ENCODE results near the gene SRBD1.

SRBD1 gene

DNA sequence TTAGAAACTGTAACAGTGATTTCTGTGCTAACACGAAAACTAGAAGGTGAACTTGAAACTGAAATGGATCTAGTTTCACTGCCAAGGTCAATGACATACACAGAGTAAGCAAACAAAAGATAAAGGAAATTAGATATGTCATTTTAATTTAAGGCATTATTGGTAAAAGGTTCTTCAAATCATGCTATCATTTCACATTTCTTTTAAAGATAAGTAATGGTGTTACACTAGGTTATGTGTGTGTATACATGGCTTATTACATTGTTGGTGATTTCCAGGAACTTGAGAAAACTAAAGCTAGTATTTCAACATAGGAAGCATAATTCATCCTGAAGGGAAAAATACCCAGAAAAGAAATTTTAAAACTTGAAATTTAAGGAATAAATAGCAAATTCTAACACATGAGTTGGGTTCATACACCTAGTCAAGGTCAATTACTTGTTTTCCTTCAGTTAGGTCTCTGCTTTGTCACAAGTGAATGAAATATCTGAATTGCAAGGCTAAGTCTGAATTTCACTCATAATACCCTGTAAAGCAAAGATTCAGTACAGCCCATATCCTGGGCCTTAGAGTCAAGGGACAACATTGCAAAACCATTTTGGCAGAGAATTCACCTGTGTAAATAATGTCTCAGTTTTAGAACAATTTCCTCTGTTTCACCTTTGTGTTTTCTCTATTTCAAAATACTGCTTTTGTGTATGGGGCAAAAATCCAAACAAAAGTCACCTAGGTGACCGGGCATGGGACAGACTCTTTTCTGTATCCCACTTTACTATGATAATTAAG, 141.6 kb downstream of the SRBD1 start:
- no peak for DNase-seq (ENCODE audit: low spot score)

DNA sequence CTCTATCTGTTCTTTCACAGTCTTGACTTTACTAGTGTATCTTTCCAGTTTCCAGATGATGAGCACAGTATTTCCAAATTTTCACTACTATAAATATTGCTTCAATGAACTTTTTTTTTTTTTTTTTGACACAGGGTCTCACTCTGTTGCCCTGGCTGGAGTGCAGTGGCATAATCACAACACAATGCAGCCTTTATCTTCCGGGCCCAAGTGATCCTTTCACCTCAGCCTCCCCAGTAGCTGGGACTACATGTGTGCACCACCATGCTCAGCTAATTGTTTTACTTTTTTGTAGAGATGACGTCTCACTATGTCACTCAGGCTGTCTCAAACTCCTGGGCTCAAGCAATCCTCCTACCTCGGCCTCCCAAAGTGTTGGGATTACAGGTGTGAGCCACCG, 142.8 kb downstream of the SRBD1 start:
- no peak for DNase-seq (ENCODE audit: low spot score)

DNA sequence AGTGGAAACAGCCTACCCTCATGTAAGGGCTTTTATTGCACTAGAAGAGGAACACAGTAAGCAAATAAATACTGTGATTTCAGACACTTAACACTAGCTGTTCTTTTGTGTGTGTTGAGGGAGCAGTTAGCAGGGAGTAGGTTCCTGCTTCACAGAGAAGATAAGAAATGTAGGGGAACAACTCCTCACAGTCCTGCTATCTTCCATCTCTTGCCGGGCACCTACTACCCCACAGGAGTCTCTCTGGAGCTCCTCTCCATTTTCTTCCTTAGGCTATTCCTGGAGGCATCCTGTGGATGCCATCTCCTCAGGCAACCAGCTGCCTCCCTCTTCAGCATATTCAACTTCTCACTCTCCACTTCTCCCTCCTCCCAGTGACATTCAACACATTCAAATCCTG, 145.0 kb downstream of the SRBD1 start:
- DNase-seq (ENCODE audit: low spot score), result no peak

DNA sequence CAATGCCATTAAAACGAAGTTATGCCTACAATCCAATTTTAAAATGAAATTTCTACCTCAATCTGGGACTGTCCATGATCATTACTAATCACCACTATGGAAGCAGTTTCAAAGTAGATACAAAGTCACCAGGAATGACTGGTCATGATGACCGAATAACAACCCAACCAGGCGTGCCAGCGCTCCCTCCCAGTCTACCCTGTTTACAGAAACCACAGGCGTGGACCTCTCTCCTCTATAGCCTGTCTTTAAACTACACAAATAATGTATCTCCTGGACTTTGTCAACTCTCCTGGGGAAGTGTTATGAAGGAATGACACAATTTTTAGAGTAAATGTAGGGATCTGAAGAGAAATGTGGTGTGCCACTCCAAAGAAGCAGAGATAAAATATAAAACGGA, 150.2 kb downstream of the SRBD1 start:
- no peak for DNase-seq (ENCODE audit: low spot score)

DNA sequence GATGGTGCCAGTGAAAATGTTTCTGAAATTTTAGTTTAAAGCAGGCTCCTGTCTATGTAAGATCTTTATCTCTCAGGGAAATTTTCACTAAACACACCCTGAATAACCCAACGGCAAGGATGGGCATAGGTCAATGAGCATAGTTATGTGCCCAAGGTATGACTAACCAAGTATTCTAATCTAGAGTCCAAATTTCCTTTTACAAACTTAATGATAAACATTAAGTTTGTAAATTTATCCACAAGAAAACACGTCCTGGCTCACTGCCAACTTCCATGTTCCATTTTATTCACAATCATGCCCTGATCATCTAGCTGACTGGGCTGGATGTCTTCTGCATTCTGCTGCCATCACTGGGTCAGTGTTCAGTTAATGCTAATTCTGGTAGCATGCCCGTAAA, 151.2 kb downstream of the SRBD1 start:
- DNase-seq (ENCODE audit: low spot score), result no peak

DNA sequence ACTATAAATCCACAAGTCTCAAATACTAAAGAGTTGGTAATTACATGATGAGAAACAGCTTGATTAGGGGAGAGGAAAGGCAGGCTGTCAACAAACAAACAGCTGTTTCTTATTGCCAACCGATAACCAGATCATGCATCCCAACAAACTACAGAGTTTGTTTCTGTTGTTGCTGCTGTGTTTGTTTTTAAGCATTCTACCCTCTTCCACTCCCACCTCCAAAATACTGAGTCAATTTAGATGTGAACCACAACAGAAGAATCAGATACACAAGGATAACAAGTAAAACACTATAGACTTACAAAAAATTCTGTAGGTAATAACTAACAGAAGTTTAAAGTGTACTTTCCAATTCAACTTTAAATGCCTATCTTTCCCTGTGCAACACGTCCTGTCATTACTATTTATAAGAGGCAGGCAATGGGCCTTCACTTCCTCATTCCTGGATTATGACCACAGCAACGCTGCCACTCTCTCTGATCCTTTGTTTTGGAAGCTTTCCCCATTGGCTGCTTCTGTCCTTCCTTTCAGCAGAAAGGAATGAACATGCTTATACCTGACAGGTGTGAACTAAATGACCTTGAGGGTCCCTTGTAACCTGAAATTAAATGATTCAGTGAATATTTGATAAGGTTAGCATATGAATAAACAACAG, 152.0 kb downstream of the SRBD1 start:
- DNase-seq (ENCODE audit: low spot score), result no peak

DNA sequence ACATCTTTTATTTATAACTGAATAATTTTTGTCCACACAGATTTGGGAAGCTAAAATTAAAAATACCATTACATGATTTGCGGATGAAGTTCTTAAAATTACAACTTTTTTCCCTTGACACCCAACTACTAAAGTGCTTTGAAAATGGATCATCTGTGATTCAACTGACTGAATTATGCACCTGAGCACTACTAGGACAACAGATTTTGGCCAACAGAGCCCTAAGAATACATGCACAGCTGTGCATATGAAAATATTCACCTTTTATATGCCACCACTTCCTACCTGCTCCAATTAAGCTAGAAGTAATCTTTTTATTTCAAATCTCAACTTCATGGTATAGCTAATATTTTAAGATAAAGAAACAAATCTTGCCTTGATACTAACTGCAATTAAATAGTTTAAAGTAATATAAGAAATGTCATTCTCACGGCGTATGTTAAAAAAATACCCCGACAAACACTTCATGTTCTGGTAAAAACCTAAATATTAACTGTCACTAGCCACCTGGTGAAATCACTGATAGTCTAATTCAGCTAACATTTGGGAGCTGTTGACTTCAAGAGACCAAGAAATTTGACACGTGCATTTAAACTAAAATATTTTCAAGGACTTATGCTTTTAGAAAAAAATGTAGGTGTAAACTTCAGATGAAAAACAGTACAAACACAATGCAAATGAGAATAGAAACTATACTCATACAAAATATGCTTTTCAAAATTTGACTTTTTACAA, 153.7 kb downstream of the SRBD1 start:
- DNase-seq (ENCODE audit: low spot score), result no peak

DNA sequence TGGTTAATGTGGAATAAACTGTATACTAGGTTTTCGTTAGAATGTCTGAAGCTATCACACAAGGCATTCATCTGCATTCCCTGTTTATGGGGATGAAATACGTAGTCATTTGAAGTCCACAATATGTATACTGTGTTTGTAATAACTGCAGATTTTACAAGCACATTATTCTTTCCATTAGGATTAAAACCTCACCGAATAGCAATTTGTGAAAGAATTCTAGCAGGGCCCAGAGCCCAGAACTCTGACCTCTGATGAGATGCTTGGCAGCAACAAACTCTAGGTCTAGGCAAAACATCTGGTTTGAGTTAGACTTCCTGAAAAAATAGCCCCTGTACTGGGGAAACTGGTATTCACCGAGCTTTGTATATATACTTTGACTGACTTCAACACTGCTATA, 158.2 kb downstream of the SRBD1 start:
- DNase-seq (ENCODE audit: low spot score), result no peak

DNA sequence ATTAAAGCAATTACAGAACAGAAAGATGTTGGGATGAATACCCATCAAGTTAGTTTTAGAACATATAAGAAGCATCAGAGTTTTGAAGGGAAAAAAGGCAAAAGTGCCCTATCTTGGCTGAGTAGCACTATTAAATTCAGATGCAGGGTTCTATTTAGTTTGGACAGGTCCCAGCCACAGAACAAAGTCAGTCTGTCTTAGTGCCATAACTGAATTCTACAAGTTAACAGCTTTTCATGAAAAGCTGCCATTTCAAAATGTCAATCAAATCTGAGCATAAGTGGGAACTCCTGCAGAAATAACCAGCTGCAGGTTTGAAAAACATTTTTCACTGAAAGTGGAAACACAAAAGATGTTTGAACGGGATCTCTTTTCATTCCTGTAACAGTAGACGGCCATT, 160.4 kb downstream of the SRBD1 start:
- DNase-seq (ENCODE audit: low spot score), result no peak

DNA sequence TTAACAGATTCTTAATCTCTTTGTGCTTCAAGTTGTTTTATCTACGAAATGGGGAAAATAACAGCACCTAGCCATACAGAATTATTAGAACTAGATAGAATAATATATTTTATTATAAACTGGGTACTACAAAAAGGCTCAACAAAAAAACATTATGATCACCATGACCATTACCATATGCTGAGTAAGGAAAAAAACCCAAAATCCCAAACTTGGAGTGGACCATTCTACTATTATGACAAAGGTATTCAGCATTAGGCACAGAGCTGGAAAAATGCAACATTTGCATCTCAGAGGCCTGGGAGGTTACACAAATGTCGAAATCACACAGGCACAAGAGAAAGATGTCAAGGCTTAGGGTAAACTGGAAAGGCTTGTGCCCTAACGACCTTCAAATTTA, 162.8 kb downstream of the SRBD1 start:
- no peak for DNase-seq (ENCODE audit: low spot score)

DNA sequence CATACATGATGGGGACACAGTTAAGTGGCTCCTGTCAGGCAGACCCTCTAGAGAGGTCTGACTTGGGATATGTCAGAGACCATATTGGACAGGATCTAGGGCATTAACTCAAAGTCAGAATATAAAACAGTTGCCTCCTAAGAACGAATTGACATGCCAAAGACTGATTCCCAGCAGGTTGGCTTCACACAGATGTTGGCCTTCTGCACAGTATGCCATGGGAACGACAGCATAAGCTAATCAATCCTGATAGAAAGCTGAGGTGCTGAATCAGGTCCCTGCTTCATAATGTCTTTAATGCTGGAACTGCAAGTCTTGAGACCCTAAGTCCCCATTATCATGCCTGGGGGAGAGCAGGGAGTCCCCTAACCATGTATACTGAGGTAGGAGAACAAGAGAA, 165.1 kb downstream of the SRBD1 start:
- DNase-seq (ENCODE audit: low spot score), result no peak

DNA sequence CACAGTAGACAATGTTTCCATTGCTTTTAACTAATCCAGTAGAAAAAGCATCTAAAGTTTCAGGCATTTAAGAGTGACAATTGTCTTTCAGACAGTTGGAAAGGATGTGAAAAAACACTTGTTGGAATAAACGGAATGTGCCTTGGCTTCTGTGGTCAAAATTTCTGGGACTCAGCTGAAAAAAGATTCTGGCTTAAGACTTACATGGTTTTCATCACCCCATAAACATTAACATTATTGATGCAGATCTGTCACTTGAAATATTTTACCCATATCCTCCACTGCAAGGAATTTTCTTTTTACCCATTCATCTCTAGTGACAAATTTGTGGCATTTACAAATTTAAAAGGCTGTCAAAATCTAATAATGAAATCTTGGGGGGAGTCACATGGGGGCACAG, 166.0 kb downstream of the SRBD1 start:
- no peak for DNase-seq (ENCODE audit: low spot score)

DNA sequence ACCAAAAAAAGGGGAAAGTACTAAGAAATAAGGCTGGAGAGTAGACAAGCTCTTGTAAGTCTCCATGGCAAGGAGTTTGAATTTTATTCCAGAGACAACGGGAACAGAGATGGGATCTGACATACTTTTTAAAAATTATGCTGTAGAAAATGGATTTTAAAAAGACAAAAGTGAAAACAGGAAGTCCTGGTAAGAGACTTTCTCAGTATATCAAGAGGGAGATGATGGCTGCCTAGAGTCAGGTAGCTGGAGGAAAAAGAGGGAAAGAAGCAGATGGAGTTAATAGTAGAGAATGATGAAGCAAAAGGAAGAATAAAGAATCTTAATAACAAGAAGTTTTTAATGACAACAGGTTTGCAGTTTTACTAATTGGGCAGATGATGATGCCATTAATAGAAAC, 168.1 kb downstream of the SRBD1 start:
- DNase-seq (ENCODE audit: low spot score), result no peak

DNA sequence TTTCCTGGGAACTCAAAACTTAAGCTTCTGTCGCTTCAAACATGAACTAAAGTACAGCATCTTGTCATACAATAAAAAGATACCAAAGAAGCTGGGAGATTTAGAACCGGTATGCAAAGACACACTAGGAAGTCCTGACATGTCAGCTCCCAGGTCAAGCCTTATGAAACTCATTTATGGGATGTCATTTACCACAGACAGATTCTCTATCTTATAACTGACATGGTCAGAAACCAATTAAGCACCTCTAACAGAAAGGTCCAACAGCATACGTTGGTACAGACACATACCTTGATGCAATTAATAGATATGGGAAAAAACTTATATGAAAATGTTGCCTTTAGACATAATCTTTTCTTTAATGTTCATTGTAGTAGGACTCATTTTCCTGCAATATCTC, 169.0 kb downstream of the SRBD1 start:
- DNase-seq (ENCODE audit: low spot score), result no peak

DNA sequence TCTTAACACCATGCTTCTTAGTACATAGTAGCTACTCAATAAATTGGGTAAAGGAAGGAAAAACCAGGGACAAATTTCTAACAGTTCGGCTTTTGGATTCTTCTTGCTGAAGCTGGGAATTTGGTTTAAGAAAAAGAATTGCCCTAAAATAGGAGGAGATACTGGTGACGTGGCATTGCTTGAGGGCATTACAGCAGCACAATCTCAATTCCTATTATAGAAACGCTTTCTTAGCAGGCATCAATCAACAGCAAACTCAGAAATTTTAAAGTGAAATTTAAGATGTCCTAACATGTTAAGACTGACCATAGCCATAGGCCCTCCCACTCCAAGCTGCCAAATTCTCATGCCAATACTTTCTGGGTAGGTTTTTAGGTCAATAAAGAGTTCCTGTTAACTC, 169.5 kb downstream of the SRBD1 start:
- DNase-seq (ENCODE audit: low spot score), result no peak

DNA sequence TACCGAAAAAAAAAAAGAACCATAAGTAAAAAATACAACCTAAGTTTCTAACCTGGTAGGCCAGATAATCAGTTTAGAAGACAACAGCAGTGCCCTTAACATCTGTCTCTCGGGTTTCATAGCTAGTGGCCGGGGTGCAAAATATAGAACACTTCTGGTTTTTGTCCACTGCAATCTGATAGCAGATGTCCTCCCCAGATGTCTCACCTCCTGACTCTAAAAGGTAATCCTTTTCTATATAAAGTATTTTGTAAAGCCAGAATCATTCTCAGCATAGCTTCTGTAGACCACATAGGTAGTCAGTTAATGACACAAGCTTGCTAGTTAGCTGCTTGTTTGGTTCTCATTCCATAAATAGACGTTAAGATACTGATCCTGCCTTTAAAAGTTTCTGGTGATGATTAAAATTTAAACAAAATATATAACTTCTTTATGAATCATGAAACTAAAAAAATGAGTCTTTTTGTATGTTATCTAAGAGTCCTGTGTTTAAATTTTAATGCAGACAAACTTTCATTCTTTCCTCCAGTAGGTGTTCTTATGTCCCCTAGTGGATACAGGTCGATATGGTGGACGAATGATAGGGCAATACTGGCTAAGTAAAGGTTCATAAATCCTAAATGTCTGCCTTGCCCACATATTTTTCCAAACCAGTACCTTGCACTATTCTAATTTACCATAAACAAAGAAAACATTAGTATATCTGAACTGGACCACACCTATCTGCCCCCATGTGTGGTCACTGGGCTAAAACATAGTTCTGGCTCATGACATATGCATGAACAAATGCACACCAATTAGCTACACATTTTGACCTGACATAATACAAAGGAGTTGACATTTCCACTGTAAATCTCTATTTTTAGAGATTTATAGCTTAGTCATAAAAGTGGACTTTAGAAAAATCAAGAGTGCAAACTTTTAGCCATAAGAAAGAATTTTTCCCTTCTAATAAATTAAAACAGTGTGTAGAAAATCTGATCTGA, 171.0 kb downstream of the SRBD1 start:
- DNase-seq (ENCODE audit: low spot score), result no peak

DNA sequence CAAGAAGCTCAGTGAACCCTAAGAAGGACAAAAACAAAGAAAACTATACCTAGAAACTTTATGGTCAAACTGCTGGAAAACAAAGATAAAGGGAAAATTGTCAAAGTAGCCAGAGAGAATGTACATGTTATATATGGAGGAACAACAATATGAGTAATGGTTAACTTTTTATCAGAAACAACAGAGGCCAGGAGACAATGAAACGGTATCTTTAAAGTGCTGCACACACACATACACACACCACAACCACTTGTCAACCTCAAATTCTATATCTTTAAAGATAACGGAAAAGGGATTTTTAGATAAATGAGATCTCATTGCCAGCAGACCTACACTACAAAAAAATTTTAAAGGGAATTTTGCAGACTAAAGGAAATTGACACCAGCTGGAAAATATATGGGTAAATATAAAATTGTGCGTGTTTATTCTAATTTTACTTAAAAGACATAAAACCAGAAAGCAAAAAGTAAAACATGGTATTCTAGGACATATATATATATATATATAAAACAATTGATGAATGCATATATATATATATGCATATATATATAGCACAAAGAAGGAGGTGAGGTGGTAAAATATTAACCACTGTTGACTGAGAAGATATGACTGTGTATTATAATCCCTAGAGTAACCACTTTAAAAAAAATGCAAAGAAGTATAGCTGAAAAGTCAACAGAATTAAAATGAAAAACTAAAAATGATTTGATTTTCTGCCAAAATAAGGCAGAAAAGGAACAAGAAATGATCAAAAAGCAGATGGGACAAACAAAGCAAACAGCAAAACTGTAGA, 172.0 kb downstream of the SRBD1 start:
- DNase-seq (ENCODE audit: low spot score), result no peak

DNA sequence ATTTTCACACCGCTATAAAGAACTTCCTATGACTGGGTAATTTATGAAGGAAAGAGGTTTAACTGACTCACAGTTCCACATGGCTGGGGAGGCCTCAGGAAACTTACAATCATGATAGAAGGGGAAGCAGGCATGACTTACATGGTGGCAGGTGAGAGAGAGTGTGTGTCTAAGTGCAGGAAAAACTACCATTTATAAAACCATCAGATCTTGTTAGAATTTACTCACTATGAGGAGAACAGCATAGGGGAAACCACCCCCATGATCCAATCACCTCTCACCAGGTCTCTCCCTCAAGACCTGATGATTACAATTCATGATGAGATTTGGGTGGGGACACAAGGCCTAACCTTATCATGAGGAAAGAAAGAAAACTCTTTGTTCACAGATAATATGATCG, 174.6 kb downstream of the SRBD1 start:
- no peak for DNase-seq (ENCODE audit: low spot score)

DNA sequence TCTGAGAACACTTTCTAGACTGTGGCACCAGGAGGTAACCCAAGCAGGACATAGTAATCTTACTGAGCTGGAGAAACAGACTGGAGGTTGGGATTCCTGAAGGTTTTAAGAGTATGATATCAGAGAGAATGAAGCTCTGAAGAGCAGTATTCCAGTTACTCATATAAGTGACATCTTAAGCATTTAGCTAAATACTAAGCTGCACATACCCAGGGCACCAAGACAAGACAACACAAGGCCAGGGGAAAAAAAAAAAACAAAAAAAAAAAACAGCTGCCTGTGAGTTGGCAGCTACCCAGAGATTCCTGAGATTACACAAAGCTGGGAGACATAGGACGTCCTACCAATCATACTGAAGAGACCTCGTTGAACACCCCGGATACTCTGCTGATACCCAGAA, 175.8 kb downstream of the SRBD1 start:
- DNase-seq (ENCODE audit: low spot score), result no peak

DNA sequence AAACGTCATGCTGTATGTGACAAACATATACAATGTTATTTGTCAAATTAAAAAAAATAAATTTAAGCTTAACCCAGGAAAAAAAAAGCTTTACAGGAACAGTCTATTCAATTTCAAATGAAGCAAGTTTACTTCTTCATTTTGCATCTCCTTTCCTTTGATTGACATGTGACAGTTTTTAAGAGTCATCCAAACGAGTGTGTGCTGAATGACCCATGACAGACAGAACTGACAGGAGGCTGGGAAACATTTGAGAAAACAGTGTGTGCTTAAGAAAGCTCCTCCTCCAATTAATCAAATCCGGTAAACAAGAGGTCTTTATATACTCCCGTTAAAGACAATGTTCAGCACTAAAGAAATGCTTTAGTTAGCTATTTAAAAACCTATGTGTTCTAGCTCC, 177.7 kb downstream of the SRBD1 start:
- DNase-seq (ENCODE audit: low spot score), result no peak

DNA sequence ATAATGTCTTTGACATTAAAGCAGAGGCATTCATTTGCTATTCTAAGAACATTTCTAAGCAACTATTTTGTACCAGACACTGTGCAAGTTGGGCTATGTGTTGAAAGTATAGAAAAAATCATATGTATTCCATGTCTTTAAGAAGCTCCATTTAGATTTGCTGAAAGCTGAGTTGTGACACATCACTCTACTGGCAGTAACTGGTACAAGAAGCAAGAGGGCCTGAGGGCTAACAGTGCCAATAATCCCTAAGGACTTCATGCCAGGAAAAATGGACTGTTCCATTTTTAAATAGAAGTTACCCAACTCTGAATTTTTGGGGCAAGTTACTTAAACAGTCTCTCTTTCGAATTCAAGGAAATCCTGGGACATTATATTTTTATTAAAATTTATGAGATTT, 178.7 kb downstream of the SRBD1 start:
- no peak for DNase-seq (ENCODE audit: low spot score)

Data from germinal center (tissue), 1 donor.